IMR-90 (cell line): ENCODE results near the gene IQCE. TPM values are rescaled to one million over a fixed set of nuclear protein-coding genes. Genes with fewer than 3 reads are reported as not detected.

Experiments
- BHLHE40 ChIP-seq: fragments of 150-350 bp; IDR thresholded peaks from 2 replicates; pipeline ENCODE4 v1.6.1; 2016; ENCODE audit warnings: mild to moderate bottlenecking, low read depth, low read length
- MAFK ChIP-seq: IDR thresholded peaks from 2 replicates; pipeline ENCODE4 v1.6.1; 2012; ENCODE audit warnings: low read depth, low read length, improper control_type of control experiment
- MAZ ChIP-seq: IDR thresholded peaks from 2 replicates; pipeline ENCODE4 v1.6.1; 2012; ENCODE audit warnings: low read depth, mild to moderate bottlenecking, low read length, improper control_type of control experiment, moderate library complexity, borderline replicate concordance
- NFE2L2 ChIP-seq: fragments of 150-350 bp; IDR thresholded peaks from 2 replicates; pipeline ENCODE4 v1.6.1; 2016; ENCODE audit warnings: low read depth, mild to moderate bottlenecking, low read length
- polyA plus RNA-seq, 3 experiments: library from polyadenylated mRNA; depleted of rRNA; stranded (reverse); fragments of >200 nt; gene quantifications; 2 replicates each; pipeline ENCODE4 v1.2.3, GENCODE V29; 2012; ENCODE audit warnings: low replicate concordance in 1 of 3
- total RNA-seq: library from RNA; depleted of rRNA; stranded (reverse); fragments of >200 nt; gene quantifications from 2 replicates; pipeline ENCODE4 v1.2.3, GENCODE V29; 2012

The IQCE gene
- total and polyA plus RNA-seq, 2 of the 4 experiments (the other 2 are of a cell fraction): 5.0 to 6.3 TPM

GRCh38 chr7:2641406-2642393 lies 82.9 kb downstream of the IQCE start (continued):
- TF ChIP-seq MAFK: peak; percentile 79
- peak; percentile 96 for TF ChIP-seq MAZ
- TF ChIP-seq BHLHE40: peak; percentile 94
- peak; percentile 32; the same call in 1 of the 2 replicates for TF ChIP-seq NFE2L2
